OCI-LY7 (cell line): Measurements from ENCODE around the gene RTN4IP1. TPM values are rescaled to one million over a fixed set of nuclear protein-coding genes. Genes with fewer than 3 reads are reported as not detected.

ENCODE experiments used
- BruUV-seq: library from RNA; stranded (reverse); fragments of 400-500 nt; replicated peaks from 2 replicates; lab custom pipeline; 2021; lab: Mats Ljungman, UMichigan
- CTCF ChIA-PET: fragments of 300-600 bp; sonication (Branson Sonifier 250); formaldehyde crosslinking; loops from one replicate; lab custom pipeline; 2022; ENCODE audit warnings: antibody characterized with exemption; ENCODE audit not compliant: unreplicated experiment; lab: Charles Lee
- POLR2A ChIA-PET: fragments of 300-600 bp; sonication (Branson Sonifier 250); formaldehyde crosslinking; loops from one replicate; lab custom pipeline; 2022; ENCODE audit warnings: antibody characterized with exemption; lab: Charles Lee
- DNase-seq: peaks from one replicate; pipeline ENCODE4 v3.0.0-alpha.2; 2015; ENCODE audit warnings: low spot score
- H2AFZ ChIP-seq: fragments of 200-600 bp; sonication (generic), shearing (Covaris generic); 2 replicates; pipeline ENCODE4 v1.6.1; 2014; ENCODE audit warnings: mild to moderate bottlenecking, antibody characterized with exemption, low read length, moderate library complexity
- H3K27ac ChIP-seq: fragments of 200-600 bp; sonication (generic); 2 replicates; pipeline ENCODE4 v1.5.1; 2014; ENCODE audit warnings: mixed run types, low read depth, mild to moderate bottlenecking, moderate library complexity, low read length, inconsistent platforms; ENCODE audit not compliant: poor library complexity, severe bottlenecking
- H3K36me3 ChIP-seq: fragments of 200-600 bp; sonication (generic); 2 replicates; pipeline ENCODE4 v1.6.1; 2014; ENCODE audit warnings: mild to moderate bottlenecking, antibody characterized with exemption, low read length, moderate library complexity, mixed read lengths; ENCODE audit not compliant: insufficient read depth
- H3K4me1 ChIP-seq: fragments of 200-600 bp; sonication (generic); 2 replicates; pipeline ENCODE4 v1.5.1; 2014; ENCODE audit warnings: mild to moderate bottlenecking, low read length; ENCODE audit not compliant: insufficient read depth, poor library complexity, severe bottlenecking
- H3K4me2 ChIP-seq: fragments of 200-600 bp; sonication (generic); 2 replicates; pipeline ENCODE4 v1.6.1; 2014; ENCODE audit warnings: mild to moderate bottlenecking, low read length
- H3K4me3 ChIP-seq: fragments of 200-600 bp; sonication (generic); 2 replicates; pipeline ENCODE4 v1.5.1; 2014; ENCODE audit warnings: mild to moderate bottlenecking, low read depth, low read length; ENCODE audit not compliant: poor library complexity, severe bottlenecking
- H3K79me2 ChIP-seq: fragments of 200-600 bp; sonication (generic); 2 replicates; pipeline ENCODE4 v1.6.1; 2016; ENCODE audit warnings: low read depth, mild to moderate bottlenecking, low read length, moderate library complexity, mixed read lengths; ENCODE audit not compliant: insufficient read depth
- H3K9me2 ChIP-seq: fragments of 200-600 bp; sonication (generic); 2 replicates; pipeline ENCODE4 v1.6.1; 2016; ENCODE audit warnings: mild to moderate bottlenecking, low read length, mixed read lengths; ENCODE audit not compliant: insufficient read depth
- H3K9me3 ChIP-seq: fragments of 200-600 bp; sonication (generic); 2 replicates; pipeline ENCODE4 v1.6.1; 2014; ENCODE audit warnings: mild to moderate bottlenecking, mixed run types, low read length, mixed read lengths
- H4K20me1 ChIP-seq: fragments of 200-600 bp; sonication (generic); 2 replicates; pipeline ENCODE4 v1.6.1; 2014; ENCODE audit warnings: mild to moderate bottlenecking, antibody characterized with exemption, low read length, moderate library complexity, mixed read lengths; ENCODE audit not compliant: insufficient read depth
- EZH2phosphoT487 ChIP-seq: fragments of 200-600 bp; sonication (generic); IDR thresholded peaks from 2 replicates; pipeline ENCODE4 v1.6.1; 2018; ENCODE audit warnings: low read depth, borderline replicate concordance, mild to moderate bottlenecking, mixed run types, antibody characterized with exemption, low read length, moderate library complexity, mixed read lengths
- intact Hi-C: fragments of 100-400 bp; cut with micrococcal nuclease; formaldehyde crosslinking; loops from one replicate; pipeline ENCODE4 v1.10.0; 2022; ENCODE audit not compliant: unreplicated experiment
- total RNA-seq, 2 experiments: library from RNA; depleted of rRNA in 1 of 2; stranded (reverse); fragments of >200 nt in 1 of 2; shearing (Covaris generic) in 1 of 2; gene quantifications; 2 replicates each; pipeline ENCODE4 v1.2.3, GENCODE V29; 2014 to 2022
- TF ChIP-seq, protein P1 (sequence below): fragments of 200-600 bp; sonication (generic); conservative IDR thresholded peaks from 2 replicates; pipeline ENCODE4 v1.5.1; 2014; ENCODE audit warnings: mild to moderate bottlenecking, antibody characterized with exemption, low read length, moderate library complexity, mixed read lengths

The RTN4IP1 gene
- total RNA-seq, 2 experiments from 2014 or later: 25.2 to 51.4 TPM

DNA sequence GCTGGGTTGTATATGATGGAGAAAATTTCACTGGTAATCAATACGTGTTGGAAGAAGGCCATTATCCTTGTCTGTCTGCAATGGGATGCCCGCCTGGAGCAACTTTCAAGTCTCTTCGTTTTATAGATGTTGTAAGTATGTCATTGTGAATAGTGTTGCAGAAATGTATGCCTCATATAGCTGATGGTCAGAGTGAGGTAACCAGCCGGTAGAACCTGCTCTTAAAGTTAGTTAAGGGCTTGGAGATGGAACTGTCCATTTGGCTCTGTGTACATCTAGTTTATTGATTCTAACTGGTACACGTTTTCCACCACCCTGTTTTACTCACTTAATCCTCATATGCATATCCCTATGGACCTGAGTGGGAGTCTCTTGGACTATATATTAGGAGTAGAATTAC lies 73.5 kb downstream of the RTN4IP1 start:
- peaks cover 98% of the 10 kb centered on the region for H3K36me3 ChIP-seq
- intact Hi-C loops: loop anchor here (1.0 kb wide), 2 partner anchors 43 to 110 kb away; no protein-coding TSS in a partner anchor
- no peaks in the 10 kb centered on the region for H3K9me3 ChIP-seq
- H3K4me2 ChIP-seq: no peak overlapping the region
- H3K4me1 ChIP-seq: no peaks in the 10 kb centered on the region
- CTCF ChIA-PET: no interaction called here
- no peak overlapping the region for H3K4me3 ChIP-seq
- no peak overlapping the region for H2AFZ ChIP-seq
- no TSS peak for BruUV-seq
- H3K27ac ChIP-seq: no peak overlapping the region
- no peaks in the 10 kb centered on the region for H4K20me1 ChIP-seq
- POLR2A ChIA-PET: interaction anchor here (1.5 kb wide), 1 partner anchor 43 kb away, joined by 3 read pairs; no protein-coding TSS in a partner anchor
- H3K79me2 ChIP-seq: no peaks in the 10 kb centered on the region
- no peak for TF ChIP-seq EZH2phosphoT487
- TF ChIP-seq, protein P1, sequence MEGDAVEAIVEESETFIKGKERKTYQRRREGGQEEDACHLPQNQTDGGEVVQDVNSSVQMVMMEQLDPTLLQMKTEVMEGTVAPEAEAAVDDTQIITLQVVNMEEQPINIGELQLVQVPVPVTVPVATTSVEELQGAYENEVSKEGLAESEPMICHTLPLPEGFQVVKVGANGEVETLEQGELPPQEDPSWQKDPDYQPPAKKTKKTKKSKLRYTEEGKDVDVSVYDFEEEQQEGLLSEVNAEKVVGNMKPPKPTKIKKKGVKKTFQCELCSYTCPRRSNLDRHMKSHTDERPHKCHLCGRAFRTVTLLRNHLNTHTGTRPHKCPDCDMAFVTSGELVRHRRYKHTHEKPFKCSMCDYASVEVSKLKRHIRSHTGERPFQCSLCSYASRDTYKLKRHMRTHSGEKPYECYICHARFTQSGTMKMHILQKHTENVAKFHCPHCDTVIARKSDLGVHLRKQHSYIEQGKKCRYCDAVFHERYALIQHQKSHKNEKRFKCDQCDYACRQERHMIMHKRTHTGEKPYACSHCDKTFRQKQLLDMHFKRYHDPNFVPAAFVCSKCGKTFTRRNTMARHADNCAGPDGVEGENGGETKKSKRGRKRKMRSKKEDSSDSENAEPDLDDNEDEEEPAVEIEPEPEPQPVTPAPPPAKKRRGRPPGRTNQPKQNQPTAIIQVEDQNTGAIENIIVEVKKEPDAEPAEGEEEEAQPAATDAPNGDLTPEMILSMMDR: no peak
- no peak for DNase-seq
- no peaks in the 10 kb centered on the region for H3K9me2 ChIP-seq

DNA sequence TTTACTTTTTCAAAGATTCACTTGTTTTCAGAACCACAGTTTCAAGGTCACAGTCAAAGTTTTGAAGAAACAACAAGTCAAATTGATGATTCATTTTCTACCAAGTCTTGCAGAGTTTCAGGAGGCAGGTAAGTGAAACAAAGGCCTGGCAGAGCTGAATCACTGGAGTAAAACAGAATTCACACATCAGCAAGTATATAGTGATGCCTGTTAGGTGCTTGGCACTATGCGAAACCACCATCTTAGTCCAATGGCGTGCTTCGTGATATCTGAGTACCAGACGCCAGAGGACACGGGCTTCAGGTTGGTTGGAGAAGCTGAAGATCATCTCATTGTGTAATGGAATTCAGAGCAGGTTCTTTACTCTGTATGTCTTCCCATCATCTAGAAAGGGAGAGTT lies 75.9 kb downstream of the RTN4IP1 start:
- no peak for DNase-seq
- no peaks in the 10 kb centered on the region for H3K9me3 ChIP-seq
- no peaks in the 10 kb centered on the region for H3K9me2 ChIP-seq
- no peak overlapping the region for H3K4me2 ChIP-seq
- intact Hi-C loops: no loop called here
- H2AFZ ChIP-seq: no peak overlapping the region
- ChIA-PET CTCF (no interaction called here), POLR2A (interaction anchor here (0.8 to 1.3 kb wide), 3 partner anchors 24 to 44 kb away, joined by 3 to 4 read pairs (median 3); no protein-coding TSS in a partner anchor)
- no peak overlapping the region for H3K4me3 ChIP-seq
- no peaks in the 10 kb centered on the region for H3K4me1 ChIP-seq
- no TSS peak for BruUV-seq
- H3K36me3 ChIP-seq: peaks cover 93% of the 10 kb centered on the region
- TF ChIP-seq EZH2phosphoT487: no peak
- TF ChIP-seq, protein P1: no peak
- H4K20me1 ChIP-seq: no peaks in the 10 kb centered on the region
- H3K79me2 ChIP-seq: no peaks in the 10 kb centered on the region
- no peak overlapping the region for H3K27ac ChIP-seq

GRCh38 chr6:106551155-106551554 lies 78.1 kb downstream of the RTN4IP1 start:
- Histone ChIP-seq H2AFZ (no peak overlapping the region), H3K79me2 (no peaks in the 10 kb centered on the region), H3K4me3 (no peak overlapping the region), H3K27ac (no peak overlapping the region), H3K36me3 (peaks cover 94% of the 10 kb centered on the region), H3K9me3 (no peaks in the 10 kb centered on the region), H3K4me1 (peaks cover 22% of the 10 kb centered on the region), H3K9me2 (no peaks in the 10 kb centered on the region), H4K20me1 (no peaks in the 10 kb centered on the region), H3K4me2 (no peak overlapping the region)
- POLR2A ChIA-PET: interaction anchor here (0.5 to 0.6 kb wide), 2 partner anchors 42 to 88 kb away, joined by 3 read pairs; no protein-coding TSS in a partner anchor
- no TSS peak for BruUV-seq
- no peak for TF ChIP-seq EZH2phosphoT487
- TF ChIP-seq, protein P1: no peak
- CTCF ChIA-PET: no interaction called here
- no peak for DNase-seq
- intact Hi-C loops: no loop called here
